CD4-positive, CD25-positive, alpha-beta regulatory T cell (primary cell): ENCODE data around the gene GET4. TPM values are rescaled to one million over a fixed set of nuclear protein-coding genes. Genes with fewer than 3 reads are reported as not detected.

Experiments
- ATAC-seq, 2 donors: fragments of 150-1000 bp; cut with Tn5 transposase; one replicate each; pipeline ENCODE4 v1.10.0; 2021; ENCODE audit warnings: low read depth in 2 of 2, moderate number of reproducible peaks in 2 of 2, moderate library complexity in 1 of 2
- DNase-seq, 3 donors: peaks; one replicate each; pipeline versions ENCODE4 v3.0.0 to v3.0.0-alpha.2; 2012 to 2022; ENCODE audit warnings: mixed read lengths in 1 of 3
- H3K27ac ChIP-seq: one replicate; pipeline ENCODE4 v1.7.0; 2013; ENCODE audit warnings: mild to moderate bottlenecking, low read length; ENCODE audit not compliant: insufficient read depth, poor library complexity, severe bottlenecking
- H3K27me3 ChIP-seq: one replicate; pipeline ENCODE4 v1.7.0; 2013; ENCODE audit warnings: low read length; ENCODE audit not compliant: control insufficient read depth, insufficient read depth
- H3K36me3 ChIP-seq: one replicate; pipeline ENCODE4 v1.7.0; 2013; ENCODE audit warnings: mild to moderate bottlenecking, low read length, moderate library complexity; ENCODE audit not compliant: control insufficient read depth, insufficient read depth
- H3K4me1 ChIP-seq: 2 replicates; pipeline ENCODE4 v1.7.0; 2013; ENCODE audit warnings: mild to moderate bottlenecking, low read length; ENCODE audit not compliant: insufficient read depth, control insufficient read depth, poor library complexity, severe bottlenecking
- H3K4me3 ChIP-seq: one replicate; pipeline ENCODE4 v1.7.0; 2013; ENCODE audit warnings: low read depth, mild to moderate bottlenecking, low read length, moderate library complexity
- H3K9me3 ChIP-seq, 2 experiments: 1 replicate in 1 of 2; 2 replicates in 1 of 2; pipeline ENCODE4 v1.7.0; 2013; ENCODE audit warnings: low read length in 2 of 2, mild to moderate bottlenecking in 1 of 2, moderate library complexity in 1 of 2; ENCODE audit not compliant: control insufficient read depth in 2 of 2
- H3K27ac Mint-ChIP-seq, 3 donors: one replicate each; pipeline ENCODE4 v1.8.0; 2020 to 2022; ENCODE audit warnings: mild to moderate bottlenecking in 3 of 3, mixed read lengths in 3 of 3, moderate library complexity in 2 of 3
- H3K27me3 Mint-ChIP-seq: one replicate; pipeline ENCODE4 v1.8.0; 2022; ENCODE audit warnings: mild to moderate bottlenecking, mixed read lengths
- H3K36me3 Mint-ChIP-seq: one replicate; pipeline ENCODE4 v1.8.0; 2020; ENCODE audit warnings: mixed read lengths
- H3K4me1 Mint-ChIP-seq, 4 donors: one replicate each; pipeline ENCODE4 v1.8.0; 2020 to 2022; ENCODE audit warnings: mixed read lengths in 4 of 4, mild to moderate bottlenecking in 1 of 4
- H3K4me3 Mint-ChIP-seq, 4 donors: one replicate each; pipeline ENCODE4 v1.8.0; 2020 to 2022; ENCODE audit warnings: mild to moderate bottlenecking in 4 of 4, mixed read lengths in 4 of 4, moderate library complexity in 3 of 4
- H3K9me3 Mint-ChIP-seq, 7 donors: one replicate each; pipeline ENCODE4 v1.8.0; 2020 to 2022; ENCODE audit warnings: mixed read lengths in 7 of 7, mild to moderate bottlenecking in 3 of 7, moderate library complexity in 2 of 7
- polyA plus RNA-seq, 4 donors: library from polyadenylated mRNA; unstranded; fragments of 300-500 nt; fragmentation: Illumina TruSeq; gene quantifications; one replicate each; pipeline ENCODE4 v1.2.3, GENCODE V29; 2021
- total RNA-seq: library from RNA; stranded (reverse); gene quantifications from one replicate; pipeline ENCODE4 v1.2.3, GENCODE V29; 2022

Gene GET4
- total and polyA plus RNA-seq, 5 donors from 2014 or later = 23.9 to 67.8 (median 28.9) TPM

DNA sequence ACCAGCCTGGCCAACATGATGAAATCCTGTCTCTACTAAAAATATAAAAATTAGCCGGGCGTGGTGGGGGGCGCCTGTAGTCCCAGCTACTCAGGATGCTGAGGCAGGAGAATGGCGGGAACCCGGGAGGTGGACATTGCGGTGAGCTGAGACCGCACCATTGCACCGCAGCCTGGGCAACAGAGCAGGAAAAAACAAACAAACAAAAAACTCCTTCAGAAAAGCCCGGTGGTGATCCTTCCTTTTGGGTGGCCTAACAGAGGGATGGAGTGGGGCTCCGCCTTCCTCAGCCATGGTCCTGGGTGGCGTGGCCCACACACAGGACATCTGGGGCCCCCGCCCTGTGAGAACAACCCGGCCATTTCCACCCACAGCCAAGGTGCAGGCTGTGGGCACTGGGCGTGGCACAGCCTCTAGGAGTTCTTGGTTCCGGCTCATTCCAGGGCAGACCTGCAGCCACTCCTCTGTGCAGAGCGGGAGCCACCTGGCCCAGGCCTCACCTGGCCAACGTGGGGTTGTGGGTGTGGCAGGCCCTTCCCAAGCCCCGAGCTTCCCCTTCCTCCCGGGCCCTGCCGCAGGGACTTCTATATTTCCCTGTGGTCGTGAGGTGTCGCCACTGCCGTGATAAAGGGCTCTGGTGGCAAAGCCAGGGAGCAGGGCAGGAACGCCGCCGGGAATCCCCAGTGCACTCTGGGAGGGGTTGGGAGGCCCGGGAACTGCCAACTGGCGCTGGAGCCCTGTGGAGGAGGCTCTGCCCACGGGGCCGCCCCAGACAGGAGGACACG, 37.6 kb downstream of the GET4 start:
- Histone ChIP-seq H3K4me1 (peaks cover 9% of the 10 kb centered on the region), H3K27ac (no peak overlapping the region), H3K9me3 (no peaks in the 10 kb centered on the region), H3K36me3 (no peaks in the 10 kb centered on the region), H3K27me3 (no peaks in the 10 kb centered on the region), H3K4me3 (no peak overlapping the region)
- peaks cover 10% of the 10 kb centered on the region for H3K27me3 Mint-ChIP-seq
- no peaks in the 10 kb centered on the region for H3K9me3 Mint-ChIP-seq
- H3K36me3 Mint-ChIP-seq = no peaks in the 10 kb centered on the region
- ATAC-seq = no peak
- no peak for DNase-seq
- peak overlapping the region in 1 of 3 donors; percentile 33 for H3K27ac Mint-ChIP-seq
- peaks cover 0 to 17% (median 3%) of the 10 kb centered on the region in 4 donors for H3K4me1 Mint-ChIP-seq
- H3K4me3 Mint-ChIP-seq = no peak overlapping the region

DNA sequence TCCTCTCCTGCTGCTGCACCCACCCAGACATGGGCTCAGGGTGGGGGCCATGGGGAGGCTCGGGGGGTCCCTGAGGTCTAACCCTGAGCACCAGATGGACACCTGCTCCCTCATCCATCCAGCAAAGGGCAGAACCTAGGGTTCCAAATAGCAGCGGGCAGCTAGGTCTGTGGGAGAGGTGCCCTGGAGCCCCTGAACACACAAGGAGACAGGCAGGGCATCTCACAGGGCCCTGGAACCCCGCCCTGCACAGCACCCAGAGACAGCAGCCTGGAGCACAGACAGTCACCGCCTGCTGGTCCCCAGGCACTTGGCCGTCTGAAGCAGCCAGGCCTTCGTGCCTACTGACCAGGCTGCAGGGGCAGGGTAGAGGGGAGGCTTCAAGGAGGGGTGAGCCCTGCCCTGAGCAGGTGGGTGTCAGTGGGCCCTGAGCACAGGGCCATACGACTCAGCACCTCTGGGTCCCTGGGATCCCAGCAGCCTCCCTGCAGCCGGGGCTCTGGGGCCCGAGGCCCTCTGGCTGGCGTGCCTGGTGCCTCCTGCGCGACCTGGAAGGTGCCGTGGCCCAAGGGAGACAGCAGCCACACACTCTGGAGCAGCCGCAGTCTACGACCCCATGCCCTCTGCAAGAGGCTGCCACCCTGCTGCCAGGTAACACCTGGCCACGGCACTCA, 38.3 kb downstream of the GET4 start:
- Mint-ChIP-seq H3K4me1 (peaks cover 0 to 17% (median 3%) of the 10 kb centered on the region in 4 donors), H3K36me3 (no peaks in the 10 kb centered on the region), H3K9me3 (no peaks in the 10 kb centered on the region), H3K27ac (no peak overlapping the region), H3K27me3 (peaks cover 10% of the 10 kb centered on the region), H3K4me3 (no peak overlapping the region)
- H3K27ac ChIP-seq = no peak overlapping the region
- H3K4me1 ChIP-seq = peaks cover 4% of the 10 kb centered on the region
- no peak for ATAC-seq
- H3K9me3 ChIP-seq = no peaks in the 10 kb centered on the region
- no peaks in the 10 kb centered on the region for H3K36me3 ChIP-seq
- no peaks in the 10 kb centered on the region for H3K27me3 ChIP-seq
- DNase-seq = no peak
- H3K4me3 ChIP-seq = no peak overlapping the region

DNA sequence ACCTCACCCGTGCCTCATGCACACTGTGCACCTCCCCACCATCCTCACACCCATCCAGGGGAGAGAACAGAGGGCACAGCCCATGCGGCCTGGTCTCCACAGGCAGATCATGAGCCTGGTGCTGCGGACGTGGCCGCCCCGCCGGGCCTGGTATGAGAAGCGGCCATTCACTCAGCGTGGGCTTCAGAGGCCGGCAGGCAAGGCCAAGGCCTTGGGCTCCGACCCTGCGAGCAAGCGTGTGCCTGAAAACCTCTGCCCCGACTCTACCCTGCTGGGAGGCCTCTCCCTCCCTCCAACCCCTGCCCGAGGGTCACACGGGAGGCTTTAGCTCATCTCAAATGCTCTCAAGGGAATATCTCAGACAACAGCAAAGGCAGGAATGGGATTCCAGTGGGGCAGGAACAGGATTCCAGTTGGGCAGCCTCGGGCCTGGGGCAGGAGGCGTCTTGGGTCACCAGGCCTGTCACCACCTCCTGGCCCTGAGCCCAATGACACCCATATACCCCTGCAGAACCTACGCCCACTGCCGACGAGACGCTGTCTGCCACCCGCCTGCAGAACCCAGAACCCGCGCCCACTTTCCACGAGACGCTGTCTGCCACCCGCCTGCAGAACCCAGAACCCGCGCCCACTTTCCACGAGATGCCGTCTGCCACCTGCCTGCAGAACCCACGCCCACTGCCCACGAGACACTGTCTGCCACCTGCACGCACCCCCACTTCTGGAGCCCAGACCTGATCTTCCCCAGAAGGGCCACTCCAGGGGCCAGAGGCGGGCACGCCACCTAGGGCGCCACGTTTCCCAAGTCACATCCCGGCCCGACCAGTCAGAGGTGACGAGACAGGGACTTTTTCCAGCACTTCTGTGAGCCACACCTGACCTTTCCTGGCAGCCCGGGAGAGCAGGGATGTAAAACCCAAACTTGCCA, 39.2 kb downstream of the GET4 start:
- H3K27ac ChIP-seq = no peak overlapping the region
- ATAC-seq (no peak), DNase-seq (no peak)
- Mint-ChIP-seq H3K4me3 (peak overlapping the region in 1 of 4 donors; percentile 72), H3K4me1 (peaks cover 0 to 8% (median 0%) of the 10 kb centered on the region in 4 donors), H3K27ac (no peak overlapping the region), H3K9me3 (no peaks in the 10 kb centered on the region), H3K36me3 (no peaks in the 10 kb centered on the region), H3K27me3 (peaks cover 5% of the 10 kb centered on the region)
- no peaks in the 10 kb centered on the region for H3K36me3 ChIP-seq
- H3K4me3 ChIP-seq = no peak overlapping the region
- no peaks in the 10 kb centered on the region for H3K4me1 ChIP-seq
- no peaks in the 10 kb centered on the region for H3K9me3 ChIP-seq
- no peaks in the 10 kb centered on the region for H3K27me3 ChIP-seq

DNA sequence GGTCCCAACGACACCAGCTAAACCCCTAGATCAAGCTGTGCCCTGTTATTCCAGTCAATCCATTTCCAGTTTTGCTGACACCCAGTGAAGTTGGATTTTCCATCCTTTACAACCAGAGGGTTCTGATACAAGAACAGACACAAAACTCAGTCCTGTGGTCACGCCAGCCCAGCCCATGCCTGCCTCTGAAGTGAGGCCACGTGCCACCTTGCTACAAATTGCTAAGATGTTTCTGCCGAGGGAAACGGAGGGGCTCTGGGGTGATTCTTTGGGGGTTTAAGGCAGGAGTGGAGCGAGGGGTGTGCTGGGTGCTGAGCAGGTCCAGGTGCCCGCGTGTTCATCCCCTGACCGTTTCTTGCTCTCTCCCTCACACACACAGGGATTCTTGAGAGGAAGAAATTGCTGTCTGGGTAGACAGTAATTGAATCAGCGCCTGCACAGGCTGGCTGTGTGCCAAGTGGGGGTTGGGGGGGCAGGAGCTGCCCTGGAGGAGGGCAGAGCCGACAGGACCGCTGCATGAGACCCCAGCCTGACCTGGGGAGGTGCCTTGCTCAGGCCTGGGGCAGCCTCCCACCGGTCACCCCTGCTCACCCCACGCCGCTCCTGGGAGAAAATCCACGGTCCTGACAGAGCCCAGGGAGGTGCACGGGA, 40.1 kb downstream of the GET4 start:
- no peak overlapping the region for H3K27ac Mint-ChIP-seq
- DNase-seq (no peak), ATAC-seq (no peak)
- Histone ChIP-seq H3K4me1 (peaks cover 6% of the 10 kb centered on the region), H3K9me3 (no peaks in the 10 kb centered on the region), H3K4me3 (no peak overlapping the region), H3K27ac (no peak overlapping the region), H3K27me3 (no peaks in the 10 kb centered on the region), H3K36me3 (no peaks in the 10 kb centered on the region)
- H3K4me3 Mint-ChIP-seq = peak overlapping the region in 2 of 4 donors; percentile 48 to 72
- no peaks in the 10 kb centered on the region for H3K36me3 Mint-ChIP-seq
- H3K4me1 Mint-ChIP-seq = peaks cover 0 to 16% (median 0%) of the 10 kb centered on the region in 4 donors
- H3K9me3 Mint-ChIP-seq = no peaks in the 10 kb centered on the region
- peaks cover 5% of the 10 kb centered on the region for H3K27me3 Mint-ChIP-seq

DNA sequence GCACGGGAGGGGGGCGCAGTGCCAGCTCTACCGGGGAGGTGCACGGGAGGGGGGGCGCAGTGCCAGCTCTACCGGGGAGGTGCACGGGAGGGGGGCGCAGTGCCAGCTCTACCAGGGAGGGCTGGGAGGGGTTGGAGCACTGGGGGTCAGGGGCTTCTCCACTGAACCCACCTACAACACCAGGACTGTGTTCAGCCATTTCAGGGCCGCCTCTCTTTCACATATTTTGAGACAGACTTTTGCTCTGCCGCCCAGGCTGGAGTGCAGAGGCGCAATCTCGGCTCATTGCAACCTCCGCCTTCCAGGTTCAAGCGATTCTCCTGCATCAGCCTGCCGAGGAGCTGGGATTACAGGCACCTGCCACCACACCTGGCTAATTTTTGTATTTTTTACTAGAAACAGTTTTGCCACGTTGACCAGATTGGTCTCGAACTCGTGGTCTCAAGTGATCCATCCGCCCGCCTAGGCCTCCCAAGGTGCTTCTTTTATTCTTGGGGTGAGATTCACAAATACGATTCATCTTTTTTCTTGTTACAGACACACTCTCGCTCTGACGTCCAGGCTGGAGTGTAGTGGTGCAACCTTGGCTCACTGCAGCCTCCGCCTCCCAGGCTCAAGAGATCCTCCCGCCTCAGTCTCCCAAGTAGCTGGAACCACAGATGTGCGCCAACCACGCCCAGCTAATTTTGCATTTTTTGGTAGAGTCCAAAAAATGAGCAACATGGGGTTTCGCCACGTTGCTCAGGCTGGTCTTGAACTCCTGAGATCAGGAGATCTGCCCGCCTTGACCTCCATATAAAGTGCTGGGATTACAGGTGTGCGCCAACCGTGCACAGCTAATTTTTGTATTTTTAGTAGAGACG, 41.1 kb downstream of the GET4 start:
- H3K27ac Mint-ChIP-seq = peak overlapping the region in 1 of 3 donors; percentile 46
- no peak overlapping the region for H3K4me3 Mint-ChIP-seq

DNA sequence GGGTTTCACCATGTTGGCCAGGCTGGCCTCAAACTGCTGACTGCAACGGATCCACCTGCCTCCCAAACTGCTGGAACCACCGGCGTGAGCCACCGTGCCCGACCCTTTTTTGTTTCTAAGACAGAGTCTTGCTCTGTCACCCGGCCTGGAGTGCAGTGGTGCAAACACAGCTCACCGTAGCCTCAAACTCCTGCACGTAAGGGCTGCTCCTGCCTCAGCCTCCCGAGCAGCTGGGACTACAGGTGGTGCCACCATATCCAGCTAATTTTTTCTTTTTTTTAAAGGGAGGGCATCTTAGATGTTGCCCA, 41.7 kb downstream of the GET4 start:
- H3K27me3 ChIP-seq = no peaks in the 10 kb centered on the region
- H3K9me3 Mint-ChIP-seq = no peaks in the 10 kb centered on the region
- no peak for DNase-seq
- no peaks in the 10 kb centered on the region for H3K36me3 Mint-ChIP-seq
- no peak overlapping the region for H3K27ac ChIP-seq
- peak overlapping the region in 1 of 4 donors; percentile 35 for H3K4me3 Mint-ChIP-seq
- ATAC-seq = no peak
- H3K27ac Mint-ChIP-seq = no peak overlapping the region
- H3K9me3 ChIP-seq = no peaks in the 10 kb centered on the region
- H3K36me3 ChIP-seq = no peaks in the 10 kb centered on the region
- H3K4me3 ChIP-seq = no peak overlapping the region
- H3K4me1 ChIP-seq = peaks cover 22% of the 10 kb centered on the region
- H3K27me3 Mint-ChIP-seq = peaks cover 4% of the 10 kb centered on the region
- H3K4me1 Mint-ChIP-seq = peaks cover 0 to 23% (median under 1%) of the 10 kb centered on the region in 4 donors

More for the DNA sequence above, 41.1 kb downstream of the GET4 start:
- Mint-ChIP-seq H3K27me3 (peaks cover 5% of the 10 kb centered on the region), H3K36me3 (no peaks in the 10 kb centered on the region), H3K9me3 (no peaks in the 10 kb centered on the region), H3K4me1 (peaks cover 0 to 19% (median 0%) of the 10 kb centered on the region in 4 donors)
- DNase-seq (no peak), ATAC-seq (no peak)
- H3K9me3 ChIP-seq = no peaks in the 10 kb centered on the region
- H3K36me3 ChIP-seq = no peaks in the 10 kb centered on the region
- no peak overlapping the region for H3K4me3 ChIP-seq
- H3K4me1 ChIP-seq = peaks cover 16% of the 10 kb centered on the region
- H3K27ac ChIP-seq = no peak overlapping the region
- H3K27me3 ChIP-seq = no peaks in the 10 kb centered on the region
